Measurements from ENCODE around the gene P2RX1. TPM values are rescaled to one million over a fixed set of nuclear protein-coding genes. Genes with fewer than 3 reads are reported as not detected.
A peak's percentile ranks its signal among the peaks of the same experiment; 100 is the strongest.

Gene P2RX1
- total and polyA plus RNA-seq, 2 donors (not counting 1 experiment from before 2014, with no cell fraction given) = 25.7 to 84.7 TPM

DNA sequence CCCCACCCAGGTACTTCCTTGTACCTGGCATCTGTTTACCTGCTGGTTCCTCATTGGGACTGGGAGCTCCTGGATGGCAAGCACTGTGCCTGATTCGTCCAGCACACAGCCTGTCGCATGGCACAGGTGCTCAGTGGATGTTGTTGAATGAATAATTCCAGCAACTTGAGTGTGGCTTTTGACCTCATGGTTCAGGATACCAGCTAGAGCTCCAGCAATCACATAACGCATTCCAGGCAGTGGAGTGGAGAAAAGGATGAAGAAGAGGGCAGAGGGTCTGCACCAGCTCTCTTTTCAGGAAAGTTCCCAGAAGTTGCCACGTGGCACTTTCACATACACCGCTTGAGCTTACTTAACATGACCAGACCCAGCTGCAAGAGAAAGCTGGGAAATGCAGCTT lies 22.1 kb downstream of the P2RX1 start:
- POLR2A ChIA-PET = interaction anchor here (0.9 to 1.1 kb wide), 3 partner anchors 17 to 22 kb away, joined by 3 read pairs; partner anchors contain the start of gene P2RX1
- Histone ChIP-seq H3K79me2 (ENCODE audit: control insufficient read depth, insufficient read depth, low read length) (peaks cover 11% of the 10 kb centered on the region), H3K27me3 (replicated peaks in 1 of 4; ENCODE audit: control extremely low read depth in 1 of 4, control insufficient read depth in 3 of 4, insufficient read depth in 4 of 4, low read length in 3 of 4) (no peaks in the 10 kb centered on the region), H2AFZ (ENCODE audit: insufficient read depth, low read depth, low read length, poor library complexity, severe bottlenecking) (no peak overlapping the region), H3K9ac (ENCODE audit: low read length) (no peak overlapping the region), H3K4me2 (replicated peaks; ENCODE audit: low read depth, low read length, poor library complexity, severe bottlenecking) (peak overlapping the region; percentile 100), H4K20me1 (ENCODE audit: control insufficient read depth, insufficient read depth, low read length, poor library complexity, severe bottlenecking) (no peaks in the 10 kb centered on the region), H3K4me1 (ENCODE audit: control insufficient read depth in 2 of 2, insufficient read depth in 2 of 2, low read length in 2 of 2) (peaks cover 19 to 38% of the 10 kb centered on the region in 2 donors), H3K36me3 (replicated peaks in 1 of 2; ENCODE audit: control extremely low read depth in 1 of 2, control insufficient read depth in 1 of 2, extremely low read depth in 1 of 2, insufficient read depth in 2 of 2, low read length in 1 of 2) (no peaks in the 10 kb centered on the region), H3K27ac (ENCODE audit: low read length in 2 of 2) (no peak overlapping the region), H3K9me3 (ENCODE audit: control extremely low read depth in 1 of 3, control insufficient read depth in 2 of 3, insufficient read depth in 1 of 3, low read length in 2 of 3) (no peaks in the 10 kb centered on the region), H3K4me3 (ENCODE audit: control extremely low read depth in 1 of 5, extremely low read depth in 1 of 5, insufficient read depth in 1 of 5, low read depth in 2 of 5, low read length in 4 of 5) (no peak overlapping the region)
- 97% methylated on average over 3 of the region's 5 CpGs for WGBS (ENCODE audit: insufficient coverage)
- Mint-ChIP-seq H3K27me3 (no peaks in the 10 kb centered on the region), H3K9me3 (ENCODE audit: insufficient read depth) (no peaks in the 10 kb centered on the region), H3K4me3 (peak overlapping the region; percentile 88), H3K27ac (no peak overlapping the region), H3K4me1 (peaks cover 38% of the 10 kb centered on the region)
- DNase-seq (no peak), ATAC-seq (ENCODE audit: low read depth) (no peak)
- no peak for TF ChIP-seq EZH2 (IDR thresholded peaks at IDR 0.05; ENCODE audit: borderline replicate concordance, insufficient read depth, low read depth, low read length, poor library complexity, severe bottlenecking)
- TF ChIP-seq, protein P1, sequence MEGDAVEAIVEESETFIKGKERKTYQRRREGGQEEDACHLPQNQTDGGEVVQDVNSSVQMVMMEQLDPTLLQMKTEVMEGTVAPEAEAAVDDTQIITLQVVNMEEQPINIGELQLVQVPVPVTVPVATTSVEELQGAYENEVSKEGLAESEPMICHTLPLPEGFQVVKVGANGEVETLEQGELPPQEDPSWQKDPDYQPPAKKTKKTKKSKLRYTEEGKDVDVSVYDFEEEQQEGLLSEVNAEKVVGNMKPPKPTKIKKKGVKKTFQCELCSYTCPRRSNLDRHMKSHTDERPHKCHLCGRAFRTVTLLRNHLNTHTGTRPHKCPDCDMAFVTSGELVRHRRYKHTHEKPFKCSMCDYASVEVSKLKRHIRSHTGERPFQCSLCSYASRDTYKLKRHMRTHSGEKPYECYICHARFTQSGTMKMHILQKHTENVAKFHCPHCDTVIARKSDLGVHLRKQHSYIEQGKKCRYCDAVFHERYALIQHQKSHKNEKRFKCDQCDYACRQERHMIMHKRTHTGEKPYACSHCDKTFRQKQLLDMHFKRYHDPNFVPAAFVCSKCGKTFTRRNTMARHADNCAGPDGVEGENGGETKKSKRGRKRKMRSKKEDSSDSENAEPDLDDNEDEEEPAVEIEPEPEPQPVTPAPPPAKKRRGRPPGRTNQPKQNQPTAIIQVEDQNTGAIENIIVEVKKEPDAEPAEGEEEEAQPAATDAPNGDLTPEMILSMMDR (IDR thresholded peaks at IDR 0.05) = no peak
- CTCF ChIA-PET = interaction anchor here (0.6 to 5.6 kb wide), 7 partner anchors 10 to 156 kb away, joined by 3 to 48 read pairs (median 6); partner anchors contain the start of gene NCBP3
- intact Hi-C loops (cut with micrococcal nuclease) = no loop called here

DNA sequence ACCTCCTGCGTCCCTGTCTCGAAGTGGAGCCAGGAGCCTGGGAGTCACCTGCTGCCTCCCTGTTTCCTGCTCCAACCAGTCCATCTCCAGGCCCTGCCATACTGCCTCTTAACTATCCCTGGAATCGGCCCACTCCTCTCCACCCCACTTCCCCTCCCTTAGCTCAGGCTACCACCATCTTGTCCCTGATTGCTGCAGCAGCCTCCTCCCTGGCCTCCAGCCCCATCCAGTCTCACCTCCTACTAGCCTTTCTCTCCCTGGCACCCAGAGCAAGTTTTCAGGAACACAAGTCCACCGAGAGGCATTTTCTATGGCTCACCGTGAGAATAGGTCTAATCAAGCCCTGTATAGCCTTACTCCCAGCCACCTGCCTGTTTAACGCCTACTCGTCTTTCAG lies 22.5 kb downstream of the P2RX1 start:
- ChIA-PET POLR2A (interaction anchor here (0.6 to 1.7 kb wide), 9 partner anchors 11 to 72 kb away, joined by 3 to 15 read pairs (median 4); partner anchors contain the start of gene P2RX1), CTCF (interaction anchor here (0.8 to 5.6 kb wide), 7 partner anchors 11 to 155 kb away, joined by 3 to 48 read pairs (median 6); partner anchors contain the start of gene NCBP3)
- Histone ChIP-seq H3K4me3 (ENCODE audit: control extremely low read depth in 1 of 5, extremely low read depth in 1 of 5, insufficient read depth in 1 of 5, low read depth in 2 of 5, low read length in 4 of 5) (peak overlapping the region in 4 of 5 experiments; percentile 55 to 75 (median 65)), H3K9ac (ENCODE audit: low read length) (peak overlapping the region; percentile 74), H4K20me1 (ENCODE audit: control insufficient read depth, insufficient read depth, low read length, poor library complexity, severe bottlenecking) (no peaks in the 10 kb centered on the region), H3K4me1 (ENCODE audit: control insufficient read depth in 2 of 2, insufficient read depth in 2 of 2, low read length in 2 of 2) (peaks cover 19 to 38% of the 10 kb centered on the region in 2 donors), H3K36me3 (replicated peaks in 1 of 2; ENCODE audit: control extremely low read depth in 1 of 2, control insufficient read depth in 1 of 2, extremely low read depth in 1 of 2, insufficient read depth in 2 of 2, low read length in 1 of 2) (no peaks in the 10 kb centered on the region), H3K9me3 (ENCODE audit: control extremely low read depth in 1 of 3, control insufficient read depth in 2 of 3, insufficient read depth in 1 of 3, low read length in 2 of 3) (no peaks in the 10 kb centered on the region), H3K27me3 (replicated peaks in 1 of 4; ENCODE audit: control extremely low read depth in 1 of 4, control insufficient read depth in 3 of 4, insufficient read depth in 4 of 4, low read length in 3 of 4) (no peaks in the 10 kb centered on the region), H2AFZ (ENCODE audit: insufficient read depth, low read depth, low read length, poor library complexity, severe bottlenecking) (peak overlapping the region; percentile 91), H3K4me2 (replicated peaks; ENCODE audit: low read depth, low read length, poor library complexity, severe bottlenecking) (peak overlapping the region; percentile 100), H3K27ac (ENCODE audit: low read length in 2 of 2) (peak overlapping the region; percentile 56 to 57), H3K79me2 (ENCODE audit: control insufficient read depth, insufficient read depth, low read length) (peaks cover 15% of the 10 kb centered on the region)
- ATAC-seq (ENCODE audit: low read depth) (no peak), DNase-seq (no peak)
- Mint-ChIP-seq H3K27me3 (no peaks in the 10 kb centered on the region), H3K9me3 (ENCODE audit: insufficient read depth) (no peaks in the 10 kb centered on the region), H3K4me3 (peak overlapping the region; percentile 88), H3K4me1 (peaks cover 40% of the 10 kb centered on the region), H3K27ac (peak overlapping the region; percentile 84)
- intact Hi-C loops (cut with micrococcal nuclease) = loop anchor here (1.0 to 2.0 kb wide), 5 partner anchors 11 to 68 kb away; partner anchors contain the start of gene NCBP3
- TF ChIP-seq, protein P1 (IDR thresholded peaks at IDR 0.05) = no peak
- no peak for TF ChIP-seq EZH2 (IDR thresholded peaks at IDR 0.05; ENCODE audit: borderline replicate concordance, insufficient read depth, low read depth, low read length, poor library complexity, severe bottlenecking)
- 79% methylated on average over 7 of the region's 7 CpGs for WGBS (ENCODE audit: insufficient coverage)
